PC-3 (cell line): Measurements from ENCODE around the gene TNFRSF4. TPM values are rescaled to one million over a fixed set of nuclear protein-coding genes. Genes with fewer than 3 reads are reported as not detected.
"Not testable (repeated sequence)": the region's sequence is repeated elsewhere in the genome, so short reads cannot be mapped to it uniquely, and the experiment has no call there.

ENCODE experiments used
- ATAC-seq: fragments of 200-7000 bp; cut with Tn5 transposase; 2 replicates; pipeline ENCODE4 v1.9.1; 2020; ENCODE audit warnings: mild to moderate bottlenecking, moderate library complexity
- BruUV-seq: library from RNA; stranded (reverse); fragments of 400-500 nt; replicated peaks from 2 replicates; lab custom pipeline; 2021; lab: Mats Ljungman, UMichigan
- CTCF ChIA-PET: fragments of 300-600 bp; sonication (Branson Sonifier 250); formaldehyde crosslinking; loops from one replicate; lab custom pipeline; 2022; ENCODE audit warnings: antibody characterized with exemption; lab: Charles Lee
- POLR2A ChIA-PET: fragments of 300-600 bp; sonication (Branson Sonifier 250); formaldehyde crosslinking; loops from one replicate; lab custom pipeline; 2022; ENCODE audit warnings: antibody characterized with exemption; ENCODE audit not compliant: unreplicated experiment; lab: Charles Lee
- DNase-seq: peaks from one replicate; pipeline ENCODE4 v3.0.0-alpha.2; 2015
- H2AFZ ChIP-seq: fragments of 300-600 bp; sonication (generic); 2 replicates; pipeline ENCODE4 v1.6.0; 2016; ENCODE audit warnings: antibody characterized with exemption, low read length
- H3F3A ChIP-seq: fragments of 300-600 bp; sonication (generic); one replicate; pipeline ENCODE4 v1.6.0; 2017; ENCODE audit warnings: antibody characterized with exemption, low read length, control low read depth, mild to moderate bottlenecking; ENCODE audit not compliant: unreplicated experiment
- H3K27ac ChIP-seq: fragments of 300-600 bp; sonication (generic); 2 replicates; pipeline ENCODE4 v1.5.1; 2016; ENCODE audit warnings: mild to moderate bottlenecking, low read length
- H3K27me3 ChIP-seq: fragments of 300-600 bp; sonication (generic); 2 replicates; pipeline ENCODE4 v1.6.1; 2016; ENCODE audit warnings: low read length, mixed read lengths
- H3K36me3 ChIP-seq: fragments of 300-600 bp; sonication (generic); 2 replicates; pipeline ENCODE4 v1.6.1; 2016; ENCODE audit warnings: low read depth, mixed run types, low read length, mixed read lengths
- H3K4me1 ChIP-seq: fragments of 300-600 bp; sonication (generic); 2 replicates; pipeline ENCODE4 v1.5.1; 2016; ENCODE audit warnings: low read length; ENCODE audit not compliant: insufficient read depth
- H3K4me2 ChIP-seq: fragments of 300-600 bp; sonication (generic); 2 replicates; pipeline ENCODE4 v1.6.0; 2016; ENCODE audit warnings: low read length
- H3K4me3 ChIP-seq: fragments of 300-600 bp; sonication (generic); 2 replicates; pipeline ENCODE4 v1.5.1; 2016; ENCODE audit warnings: mild to moderate bottlenecking, low read length, mixed read lengths
- H3K79me2 ChIP-seq: fragments of 300-600 bp; sonication (generic); 2 replicates; pipeline ENCODE4 v1.6.1; 2017; ENCODE audit warnings: low read length, mixed read lengths
- H3K9ac ChIP-seq: fragments of 300-600 bp; sonication (generic); 2 replicates; pipeline ENCODE4 v1.6.0; 2016; ENCODE audit warnings: mild to moderate bottlenecking, low read length
- H3K9me2 ChIP-seq: fragments of 300-600 bp; sonication (generic); replicated peaks from 2 replicates; pipeline ENCODE4 v1.6.1; 2016; ENCODE audit warnings: mixed run types, low read length, mixed read lengths
- H3K9me3 ChIP-seq: fragments of 300-600 bp; sonication (generic); 2 replicates; pipeline ENCODE4 v1.6.1; 2016; ENCODE audit warnings: low read length, mixed read lengths
- H4K20me1 ChIP-seq: fragments of 300-600 bp; sonication (generic); 2 replicates; pipeline ENCODE4 v1.6.1; 2016; ENCODE audit warnings: low read length, mixed read lengths
- EZH2 ChIP-seq: fragments of 300-600 bp; sonication (generic); IDR thresholded peaks from one replicate; pipeline ENCODE4 v1.6.1; 2017; ENCODE audit warnings: antibody characterized with exemption, mild to moderate bottlenecking, low read length; ENCODE audit not compliant: unreplicated experiment
- EZH2phosphoT487 ChIP-seq: fragments of 300-600 bp; sonication (generic); IDR thresholded peaks from 2 replicates; pipeline ENCODE4 v1.6.1; 2018; ENCODE audit warnings: mild to moderate bottlenecking, antibody characterized with exemption, low read length, borderline replicate concordance
- intact Hi-C: fragments of 100-400 bp; cut with micrococcal nuclease; formaldehyde crosslinking; loops from 2 replicates; pipeline ENCODE4 v1.9.0; 2023
- total RNA-seq: library from RNA; depleted of rRNA; stranded (reverse); fragments of >200 nt; gene quantifications from 2 replicates; pipeline ENCODE4 v1.2.3, GENCODE V29; 2014
- TF ChIP-seq, protein P1 (sequence below): fragments of 300-600 bp; sonication (generic); conservative IDR thresholded peaks from 2 replicates; pipeline ENCODE4 v1.5.1; 2017; ENCODE audit warnings: antibody characterized with exemption, low read depth, mild to moderate bottlenecking, low read length

TNFRSF4 gene
- total RNA-seq, 1 experiment from 2014 or later: 0.11 TPM

DNA sequence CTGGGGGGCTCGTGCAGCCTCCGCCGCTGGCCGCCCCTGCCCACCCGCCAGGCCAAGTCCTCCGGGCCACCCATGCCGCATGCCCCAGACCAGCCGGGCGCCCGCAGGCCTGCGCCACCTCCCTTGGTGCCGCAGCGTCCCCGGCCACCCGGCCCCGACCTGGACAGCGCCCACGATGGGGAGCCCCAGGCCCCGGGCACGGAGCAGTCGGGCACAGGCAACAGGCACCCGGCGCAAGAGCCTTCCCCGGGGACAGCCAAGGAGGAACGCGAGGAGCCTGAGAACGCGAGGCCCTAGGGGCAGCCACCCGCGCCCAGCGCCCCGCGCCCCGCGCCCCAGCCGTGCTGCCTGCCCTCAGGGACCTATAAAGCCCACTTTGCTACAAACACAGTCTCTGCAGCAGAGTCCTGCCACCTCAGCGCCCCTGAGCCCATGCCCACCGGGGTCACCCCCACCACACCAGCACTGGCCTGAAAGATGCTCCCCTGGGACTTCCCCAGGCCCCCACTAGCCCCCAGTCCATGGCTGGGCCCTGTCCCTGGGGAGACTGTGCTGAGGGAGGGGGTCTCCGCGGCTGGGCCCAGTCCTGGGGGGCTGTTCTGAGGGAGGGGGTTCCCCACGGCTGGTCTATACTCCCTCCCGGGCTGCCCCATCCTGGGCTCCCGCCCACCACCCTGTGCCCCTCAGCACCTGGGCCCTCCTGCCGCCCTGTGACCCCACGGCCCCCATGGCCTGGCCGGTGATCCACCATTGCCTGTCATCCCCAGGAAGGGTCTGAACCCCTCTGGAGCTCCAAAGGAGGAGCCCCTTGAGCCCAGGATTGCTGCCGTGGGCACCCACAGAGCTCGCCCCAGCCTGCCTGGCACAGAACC is 16.2 kb downstream of the TNFRSF4 start:
- no TSS peak for BruUV-seq
- POLR2A ChIA-PET: no interaction called here
- intact Hi-C loops: no loop called here
- H3K4me2 ChIP-seq: no peak overlapping the region
- no peak overlapping the region for H3K4me3 ChIP-seq
- H3K4me1 ChIP-seq: no peaks in the 10 kb centered on the region
- DNase-seq: no peak
- no peaks in the 10 kb centered on the region for H3K79me2 ChIP-seq
- H4K20me1 ChIP-seq: no peaks in the 10 kb centered on the region
- no peaks in the 10 kb centered on the region for H3K27me3 ChIP-seq
- no peaks in the 10 kb centered on the region for H3K36me3 ChIP-seq
- no peaks in the 10 kb centered on the region for H3K9me3 ChIP-seq
- ATAC-seq: no peak
- TF ChIP-seq, protein P1, sequence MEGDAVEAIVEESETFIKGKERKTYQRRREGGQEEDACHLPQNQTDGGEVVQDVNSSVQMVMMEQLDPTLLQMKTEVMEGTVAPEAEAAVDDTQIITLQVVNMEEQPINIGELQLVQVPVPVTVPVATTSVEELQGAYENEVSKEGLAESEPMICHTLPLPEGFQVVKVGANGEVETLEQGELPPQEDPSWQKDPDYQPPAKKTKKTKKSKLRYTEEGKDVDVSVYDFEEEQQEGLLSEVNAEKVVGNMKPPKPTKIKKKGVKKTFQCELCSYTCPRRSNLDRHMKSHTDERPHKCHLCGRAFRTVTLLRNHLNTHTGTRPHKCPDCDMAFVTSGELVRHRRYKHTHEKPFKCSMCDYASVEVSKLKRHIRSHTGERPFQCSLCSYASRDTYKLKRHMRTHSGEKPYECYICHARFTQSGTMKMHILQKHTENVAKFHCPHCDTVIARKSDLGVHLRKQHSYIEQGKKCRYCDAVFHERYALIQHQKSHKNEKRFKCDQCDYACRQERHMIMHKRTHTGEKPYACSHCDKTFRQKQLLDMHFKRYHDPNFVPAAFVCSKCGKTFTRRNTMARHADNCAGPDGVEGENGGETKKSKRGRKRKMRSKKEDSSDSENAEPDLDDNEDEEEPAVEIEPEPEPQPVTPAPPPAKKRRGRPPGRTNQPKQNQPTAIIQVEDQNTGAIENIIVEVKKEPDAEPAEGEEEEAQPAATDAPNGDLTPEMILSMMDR: no peak
- TF ChIP-seq EZH2phosphoT487: no peak
- no peak for TF ChIP-seq EZH2
- CTCF ChIA-PET: no interaction called here
- no peak overlapping the region for H3K27ac ChIP-seq
- H3K9me2 ChIP-seq: no peaks in the 10 kb centered on the region
- no peaks in the 10 kb centered on the region for H3F3A ChIP-seq
- no peak overlapping the region for H2AFZ ChIP-seq
- no peak overlapping the region for H3K9ac ChIP-seq

DNA sequence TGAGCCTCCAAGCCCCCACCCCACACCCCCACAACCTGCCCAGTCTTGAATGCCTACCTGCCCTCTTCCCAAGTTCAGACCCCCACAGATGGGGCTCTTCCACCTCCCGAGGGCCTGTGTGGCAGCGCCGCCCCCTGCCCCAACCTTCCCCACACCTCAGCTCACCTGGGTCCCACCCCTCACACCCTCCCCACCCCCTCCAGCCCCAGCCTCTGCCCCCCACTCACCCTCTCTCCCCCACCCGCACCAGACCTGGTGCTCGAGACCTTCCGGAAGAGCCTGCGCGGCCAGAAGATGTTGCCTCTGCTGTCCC is 16.8 kb downstream of the TNFRSF4 start:
- Histone ChIP-seq H3F3A (no peaks in the 10 kb centered on the region), H3K79me2 (no peaks in the 10 kb centered on the region), H4K20me1 (no peaks in the 10 kb centered on the region), H3K4me2 (no peak overlapping the region), H3K4me1 (no peaks in the 10 kb centered on the region), H3K36me3 (0 out of 2 replicates have a peak, but pooled peaks cover 2% of the 10 kb centered on the region), H2AFZ (no peak overlapping the region), H3K27me3 (no peaks in the 10 kb centered on the region), H3K9ac (no peak overlapping the region), H3K27ac (no peak overlapping the region), H3K9me2 (no peaks in the 10 kb centered on the region), H3K4me3 (no peak overlapping the region), H3K9me3 (no peaks in the 10 kb centered on the region)
- ChIA-PET CTCF (no interaction called here), POLR2A (no interaction called here)
- ATAC-seq (no peak), DNase-seq (no peak)
- no peak for TF ChIP-seq EZH2phosphoT487
- no peak for TF ChIP-seq EZH2
- TF ChIP-seq, protein P1: no peak
- intact Hi-C loops: no loop called here
- BruUV-seq: no TSS peak

DNA sequence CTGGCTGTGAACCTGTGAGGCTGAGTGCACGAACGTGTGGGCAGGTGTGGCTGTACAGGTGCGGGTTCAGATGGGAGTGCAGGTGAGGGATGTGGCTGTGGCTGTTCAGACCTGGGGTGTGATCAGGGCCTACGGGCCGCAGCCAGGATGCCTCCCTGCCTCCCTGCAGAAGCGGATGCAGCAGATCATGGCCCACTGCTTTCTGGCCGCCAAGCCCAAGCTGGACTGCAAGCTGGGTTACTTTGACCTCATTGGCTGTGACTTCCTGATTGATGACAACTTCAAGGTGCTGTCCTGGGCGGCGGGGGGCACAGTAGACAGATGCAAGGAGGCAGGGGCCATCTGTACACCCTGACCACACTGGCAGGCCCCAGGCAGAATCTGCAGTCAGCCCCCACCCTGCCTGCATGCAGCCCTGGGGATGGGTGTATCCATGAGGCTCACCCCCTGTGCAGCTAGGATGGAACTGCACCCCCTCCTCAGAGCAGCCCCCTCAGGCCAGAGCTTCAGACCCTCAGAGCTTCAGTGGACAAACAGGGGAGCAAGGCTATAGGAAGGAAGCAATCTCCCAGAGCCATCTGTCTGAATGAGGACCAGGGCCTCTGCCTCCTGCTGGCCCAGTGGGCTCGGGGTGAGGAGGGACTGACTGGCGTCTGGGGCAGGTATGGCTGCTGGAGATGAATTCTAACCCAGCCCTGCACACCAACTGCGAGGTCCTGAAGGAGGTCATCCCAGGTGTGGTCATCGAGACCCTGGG is 17.3 kb downstream of the TNFRSF4 start:
- Histone ChIP-seq H3K4me1 (no peaks in the 10 kb centered on the region), H3K27me3 (no peaks in the 10 kb centered on the region), H3K9ac (no peak overlapping the region), H3K27ac (no peak overlapping the region), H2AFZ (no peak overlapping the region), H3K9me2 (no peaks in the 10 kb centered on the region), H3F3A (no peaks in the 10 kb centered on the region), H3K4me3 (no peak overlapping the region), H3K9me3 (no peaks in the 10 kb centered on the region), H4K20me1 (no peaks in the 10 kb centered on the region), H3K79me2 (no peaks in the 10 kb centered on the region), H3K36me3 (0 out of 2 replicates have a peak, but pooled peaks cover 5% of the 10 kb centered on the region), H3K4me2 (no peak overlapping the region)
- ChIA-PET POLR2A (no interaction called here), CTCF (no interaction called here)
- no peak for ATAC-seq
- TF ChIP-seq EZH2phosphoT487 (no peak), EZH2 (no peak)
- TF ChIP-seq, protein P1: no peak
- no peak for DNase-seq
- BruUV-seq: no TSS peak
- intact Hi-C loops: no loop called here

DNA sequence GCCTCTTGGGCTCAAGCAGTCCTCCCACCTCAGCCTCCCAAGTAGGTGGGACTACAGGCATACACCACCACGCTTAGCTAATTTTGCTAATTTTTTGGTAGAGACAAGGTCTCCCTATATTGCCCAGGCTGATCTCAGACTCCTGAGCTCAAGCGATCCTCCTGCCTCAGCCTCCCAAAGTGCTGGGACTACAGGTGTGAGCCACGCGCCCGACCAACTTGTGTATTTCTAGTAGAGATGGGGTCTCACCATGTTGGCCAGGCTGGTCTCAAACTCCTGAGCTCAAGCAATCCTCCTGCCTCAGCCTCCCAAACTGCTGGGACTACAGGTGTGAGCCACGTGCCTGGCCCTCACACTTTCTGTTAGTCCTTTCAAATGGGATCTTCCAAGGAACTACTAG is 18.2 kb downstream of the TNFRSF4 start:
- H3K36me3 ChIP-seq, H2AFZ ChIP-seq, H3F3A ChIP-seq, H3K9me3 ChIP-seq, CTCF ChIA-PET, ATAC-seq, H4K20me1 ChIP-seq, H3K27ac ChIP-seq, H3K9me2 ChIP-seq, H3K27me3 ChIP-seq, H3K79me2 ChIP-seq, H3K4me2 ChIP-seq, H3K4me1 ChIP-seq, H3K4me3 ChIP-seq, H3K9ac ChIP-seq, POLR2A ChIA-PET, DNase-seq, BruUV-seq, intact Hi-C loops: not testable (repeated sequence)
